Measurements from ENCODE around the gene LSM2. TPM values are rescaled to one million over a fixed set of nuclear protein-coding genes. Genes with fewer than 3 reads are reported as not detected.

LSM2 gene
- total RNA-seq, 2 donors from 2014 or later: 106 to 119 TPM

DNA sequence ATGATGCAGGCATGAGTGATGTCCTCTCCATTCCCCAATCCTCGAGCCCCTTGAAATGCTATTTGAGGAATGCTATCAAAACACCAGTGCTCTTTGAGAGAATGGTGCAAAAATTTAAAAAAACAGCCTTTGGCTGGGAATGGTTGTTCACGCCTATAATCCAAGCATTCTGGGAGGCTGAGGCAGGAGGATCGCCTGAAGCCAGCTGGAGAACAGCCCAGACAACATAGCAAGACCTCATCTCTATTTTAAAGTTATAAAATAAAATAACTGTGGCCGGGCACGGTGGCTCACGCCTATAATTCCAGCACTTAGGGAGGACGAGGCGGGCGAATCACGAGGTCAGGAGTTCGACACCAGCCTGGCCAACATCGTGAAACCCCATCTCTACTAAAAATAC is 7.0 kb downstream of the LSM2 start:
- Mint-ChIP-seq H3K4me1 (no peaks in the 10 kb centered on the region), H3K36me3 (ENCODE audit: low read depth) (peaks cover 33% of the 10 kb centered on the region), H3K4me3 (no peak overlapping the region), H3K27me3 (ENCODE audit: insufficient read depth) (no peaks in the 10 kb centered on the region), H3K27ac (no peak overlapping the region), H3K9me3 (no peaks in the 10 kb centered on the region)
- no peak for DNase-seq
- 90 to 94% methylated on average over 2 to 12 of the region's 12 CpGs for WGBS, 2 experiments (ENCODE audit: insufficient coverage in 1 of 2, insufficient read length in 1 of 2)
- H3K36me3 ChIP-seq (ENCODE audit: control insufficient read depth, insufficient read depth, low read length): peaks cover 39% of the 10 kb centered on the region
- H3K4me3 ChIP-seq (ENCODE audit: low read length): no peak overlapping the region
- H3K27me3 ChIP-seq (ENCODE audit: control insufficient read depth, insufficient read depth, low read length, poor library complexity, severe bottlenecking): no peaks in the 10 kb centered on the region
- H3K27ac ChIP-seq (ENCODE audit: low read depth, low read length): no peak overlapping the region
- TF ChIP-seq, protein P1, sequence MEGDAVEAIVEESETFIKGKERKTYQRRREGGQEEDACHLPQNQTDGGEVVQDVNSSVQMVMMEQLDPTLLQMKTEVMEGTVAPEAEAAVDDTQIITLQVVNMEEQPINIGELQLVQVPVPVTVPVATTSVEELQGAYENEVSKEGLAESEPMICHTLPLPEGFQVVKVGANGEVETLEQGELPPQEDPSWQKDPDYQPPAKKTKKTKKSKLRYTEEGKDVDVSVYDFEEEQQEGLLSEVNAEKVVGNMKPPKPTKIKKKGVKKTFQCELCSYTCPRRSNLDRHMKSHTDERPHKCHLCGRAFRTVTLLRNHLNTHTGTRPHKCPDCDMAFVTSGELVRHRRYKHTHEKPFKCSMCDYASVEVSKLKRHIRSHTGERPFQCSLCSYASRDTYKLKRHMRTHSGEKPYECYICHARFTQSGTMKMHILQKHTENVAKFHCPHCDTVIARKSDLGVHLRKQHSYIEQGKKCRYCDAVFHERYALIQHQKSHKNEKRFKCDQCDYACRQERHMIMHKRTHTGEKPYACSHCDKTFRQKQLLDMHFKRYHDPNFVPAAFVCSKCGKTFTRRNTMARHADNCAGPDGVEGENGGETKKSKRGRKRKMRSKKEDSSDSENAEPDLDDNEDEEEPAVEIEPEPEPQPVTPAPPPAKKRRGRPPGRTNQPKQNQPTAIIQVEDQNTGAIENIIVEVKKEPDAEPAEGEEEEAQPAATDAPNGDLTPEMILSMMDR (conservative IDR thresholded peaks at IDR 0.05): no peak
- H3K9ac ChIP-seq (ENCODE audit: extremely low read depth, low read length, poor library complexity, severe bottlenecking): no peak overlapping the region
- H3K4me1 ChIP-seq (ENCODE audit: control insufficient read depth, insufficient read depth, low read length): no peaks in the 10 kb centered on the region
- no peaks in the 10 kb centered on the region for H3K9me3 ChIP-seq (ENCODE audit: control insufficient read depth, low read length)

DNA sequence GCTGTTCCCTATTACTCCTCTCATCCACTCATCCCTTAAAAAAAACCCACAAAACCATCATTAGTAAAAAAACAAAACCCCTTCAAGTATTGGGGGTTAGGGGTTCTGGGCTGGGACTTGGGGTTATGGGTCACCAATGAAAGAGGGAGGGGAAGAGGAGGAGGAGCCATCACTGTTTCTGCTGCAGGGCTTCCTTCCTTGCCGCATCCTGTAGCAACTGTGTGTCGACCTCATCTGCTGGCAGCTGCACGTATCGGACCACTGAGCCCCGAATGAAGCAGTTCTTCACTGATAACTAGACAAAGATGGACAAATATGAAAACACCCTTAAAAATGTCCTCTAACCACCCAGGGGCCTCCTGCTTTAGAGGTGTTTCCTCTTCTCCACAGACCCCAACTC is 9.2 kb downstream of the LSM2 start:
- Histone ChIP-seq H3K9me3 (ENCODE audit: control insufficient read depth, low read length) (no peaks in the 10 kb centered on the region), H3K36me3 (ENCODE audit: control insufficient read depth, insufficient read depth, low read length) (peaks cover 32% of the 10 kb centered on the region), H3K9ac (ENCODE audit: extremely low read depth, low read length, poor library complexity, severe bottlenecking) (no peak overlapping the region), H3K4me1 (ENCODE audit: control insufficient read depth, insufficient read depth, low read length) (no peaks in the 10 kb centered on the region), H3K4me3 (ENCODE audit: low read length) (no peak overlapping the region), H3K27me3 (ENCODE audit: control insufficient read depth, insufficient read depth, low read length, poor library complexity, severe bottlenecking) (no peaks in the 10 kb centered on the region), H3K27ac (ENCODE audit: low read depth, low read length) (no peak overlapping the region)
- Mint-ChIP-seq H3K27ac (no peak overlapping the region), H3K4me3 (no peak overlapping the region), H3K36me3 (ENCODE audit: low read depth) (peaks cover 21% of the 10 kb centered on the region), H3K27me3 (ENCODE audit: insufficient read depth) (no peaks in the 10 kb centered on the region), H3K4me1 (peaks cover 9% of the 10 kb centered on the region), H3K9me3 (no peaks in the 10 kb centered on the region)
- DNase-seq: no peak
- TF ChIP-seq, protein P1 (conservative IDR thresholded peaks at IDR 0.05): no peak
- WGBS, 2 experiments (ENCODE audit: insufficient coverage in 1 of 2, insufficient read length in 1 of 2): 99 to 100% methylated on average over 1 to 5 of the region's 5 CpGs

- H3K9ac ChIP-seq (ENCODE audit: extremely low read depth, low read length, poor library complexity, severe bottlenecking): no peak overlapping the region
- H3K27me3 Mint-ChIP-seq (ENCODE audit: insufficient read depth): no peaks in the 10 kb centered on the region
- H3K27me3 ChIP-seq (ENCODE audit: control insufficient read depth, insufficient read depth, low read length, poor library complexity, severe bottlenecking): no peaks in the 10 kb centered on the region
- peaks cover 33% of the 10 kb centered on the region for H3K36me3 ChIP-seq (ENCODE audit: control insufficient read depth, insufficient read depth, low read length)
- DNase-seq: no peak
- peaks cover 9% of the 10 kb centered on the region for H3K4me1 Mint-ChIP-seq
- TF ChIP-seq, protein P1 (conservative IDR thresholded peaks at IDR 0.05): no peak
- 87% methylated on average over 2 of the region's 2 CpGs; no CpG with 5 or more reads in 1 of the 2 experiments for WGBS, 2 experiments (ENCODE audit: insufficient coverage in 1 of 2, insufficient read length in 1 of 2)
- H3K4me3 Mint-ChIP-seq: no peak overlapping the region
- no peak overlapping the region for H3K4me3 ChIP-seq (ENCODE audit: low read length)
- no peak overlapping the region for H3K27ac ChIP-seq (ENCODE audit: low read depth, low read length)
- H3K36me3 Mint-ChIP-seq (ENCODE audit: low read depth): peaks cover 21% of the 10 kb centered on the region
- H3K4me1 ChIP-seq (ENCODE audit: control insufficient read depth, insufficient read depth, low read length): no peaks in the 10 kb centered on the region
- peak overlapping the region; percentile 4 for H3K27ac Mint-ChIP-seq
- no peaks in the 10 kb centered on the region for H3K9me3 Mint-ChIP-seq
- H3K9me3 ChIP-seq (ENCODE audit: control insufficient read depth, low read length): no peaks in the 10 kb centered on the region
Measured at GRCh38 chr6:31796993-31797385, 9.8 kb downstream of the LSM2 start.

Data from endodermal cell (in vitro differentiated cells).